NK-92 treated with Interleukin-12 subunit alpha and Interleukin-12 subunit beta, amount 100 ng/mL, for 24 hours (cell line): ENCODE results near the gene ERFE.
"Not testable (repeated sequence)": the region's sequence is repeated elsewhere in the genome, so short reads cannot be mapped to it uniquely, and the experiment has no call there.

Experiments used
- DNase-seq: peaks from one replicate; lab custom pipeline; 2025; lab: John Stamatoyannopoulos, UW

ERFE gene

GRCh38 chr2:238169048-238169707 lies 10.4 kb downstream of the ERFE start:
- DNase-seq: no peak

GRCh38 chr2:238169708-238170251 lies 11.0 kb downstream of the ERFE start:
- no peak for DNase-seq

DNA sequence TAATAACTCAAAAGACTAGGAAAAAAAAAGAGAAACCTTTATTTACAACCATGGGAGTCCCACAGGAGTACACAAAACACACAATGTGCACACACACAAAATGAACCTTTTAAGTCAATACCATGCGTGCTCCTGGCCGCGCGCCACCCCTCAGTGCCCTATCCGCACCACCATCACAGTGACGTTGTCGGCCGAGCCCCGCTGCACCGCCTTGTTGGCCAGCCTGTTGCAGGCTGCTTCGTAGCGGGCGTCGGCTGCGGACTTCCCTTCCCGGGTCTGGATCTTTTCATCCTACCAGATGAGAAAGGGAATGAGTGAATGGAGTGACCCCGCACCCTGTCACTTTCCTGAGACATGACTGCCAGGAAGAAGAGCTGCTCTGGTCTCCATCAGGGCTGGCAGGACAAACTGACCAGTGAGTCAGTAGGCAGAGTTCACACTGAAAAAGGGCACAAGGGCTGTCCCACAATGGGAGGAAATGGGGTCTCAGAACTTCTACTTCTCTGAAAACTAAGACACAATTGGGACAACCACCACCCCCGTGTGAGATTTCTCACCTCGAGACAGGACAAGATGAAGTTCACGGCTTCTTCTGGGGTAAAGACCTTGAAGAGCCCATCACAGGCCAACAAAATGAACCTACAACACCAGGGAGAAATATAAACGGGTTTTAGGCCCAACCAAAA lies 11.8 kb downstream of the ERFE start:
- DNase-seq: no peak

DNA sequence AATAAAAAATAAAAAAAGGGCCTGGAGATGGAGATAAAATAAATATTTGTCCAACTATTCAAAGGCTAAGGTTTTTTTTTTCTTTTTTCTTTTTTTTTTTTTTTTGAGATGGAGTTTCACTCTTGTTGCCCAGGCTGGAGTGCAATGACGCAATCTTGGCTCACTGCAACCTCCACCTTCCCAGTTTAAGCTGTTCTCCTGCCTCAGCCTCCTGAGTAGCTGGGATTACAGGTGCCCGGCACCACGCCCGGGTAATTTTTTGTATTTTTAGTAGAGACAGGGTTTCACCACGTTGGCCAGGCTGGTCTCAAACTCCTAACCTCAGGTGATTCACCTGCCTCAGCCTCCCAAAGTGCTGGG lies 12.3 kb downstream of the ERFE start:
- DNase-seq: not testable (repeated sequence)

- no peak for DNase-seq
Measured at GRCh38 chr2:238171575-238172187, 12.9 kb downstream of the ERFE start.

- DNase-seq: no peak
Measured at GRCh38 chr2:238172439-238172838, 13.7 kb downstream of the ERFE start.

- DNase-seq: no peak
Measured at GRCh38 chr2:238173692-238174091, 14.9 kb downstream of the ERFE start.

- DNase-seq: no peak
Measured at GRCh38 chr2:238174291-238174690, 15.5 kb downstream of the ERFE start.

- DNase-seq: no peak
Measured at GRCh38 chr2:238174701-238175100, 15.9 kb downstream of the ERFE start.

DNA sequence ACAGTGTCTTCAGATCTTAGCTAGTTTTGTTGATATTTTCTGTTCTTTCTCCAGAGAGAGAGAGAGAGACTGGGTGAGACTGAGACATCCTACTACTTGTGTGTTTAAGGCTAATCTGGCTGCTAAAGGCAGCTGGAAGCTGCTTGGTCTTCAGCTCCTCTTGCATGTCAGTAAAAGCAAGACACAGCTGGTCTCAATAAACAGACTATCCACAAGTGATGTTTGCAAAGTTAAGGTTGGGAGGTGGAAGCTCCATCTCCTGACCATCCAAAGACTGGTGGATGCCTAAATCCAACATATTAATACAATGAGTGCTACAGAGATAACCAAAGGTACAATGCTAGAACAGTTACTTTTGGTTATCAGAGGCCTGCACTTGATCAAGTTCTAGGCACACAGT lies 17.8 kb downstream of the ERFE start:
- DNase-seq: no peak

DNA sequence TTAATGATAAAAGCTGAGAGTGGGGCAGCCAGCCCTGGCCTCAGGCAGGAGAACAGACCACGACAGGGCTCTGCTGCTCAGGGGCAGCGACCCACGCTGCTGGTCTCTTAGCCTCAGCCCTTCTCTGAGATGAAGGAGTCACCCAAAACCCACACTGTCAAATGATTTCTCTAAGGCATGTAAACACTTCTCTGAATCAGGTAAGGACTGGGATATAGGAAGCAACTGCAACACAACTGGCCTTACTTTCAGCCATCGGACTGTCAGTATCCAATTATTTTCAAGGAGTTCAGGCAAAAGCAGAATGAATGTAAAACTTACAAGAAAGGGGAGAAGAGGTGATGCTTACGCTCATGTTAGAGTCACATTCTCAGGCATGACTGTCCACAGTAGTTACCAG lies 21.8 kb downstream of the ERFE start:
- DNase-seq: no peak

DNA sequence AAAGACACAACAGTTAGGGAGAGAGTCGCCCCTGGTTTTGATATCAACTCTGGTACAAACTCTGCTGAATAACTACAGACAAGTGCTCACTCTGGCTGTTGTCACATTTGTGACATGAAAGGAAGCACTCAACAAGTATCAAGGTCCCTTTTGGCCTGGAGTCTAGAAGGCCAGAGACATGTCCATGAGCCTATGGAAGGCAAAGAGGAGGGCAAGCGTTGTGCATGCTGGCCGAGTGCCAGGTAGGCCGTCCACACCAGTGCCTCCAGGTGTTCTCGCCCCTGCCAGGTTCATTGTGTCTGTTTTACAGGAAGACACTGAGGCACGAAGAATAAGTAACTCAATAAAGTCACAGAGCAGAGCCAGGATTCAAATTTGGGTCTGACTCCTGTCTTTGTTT lies 23.6 kb downstream of the ERFE start:
- DNase-seq: no peak

- DNase-seq: no peak
Measured at GRCh38 chr2:238183821-238184220, 25.1 kb downstream of the ERFE start.

DNA sequence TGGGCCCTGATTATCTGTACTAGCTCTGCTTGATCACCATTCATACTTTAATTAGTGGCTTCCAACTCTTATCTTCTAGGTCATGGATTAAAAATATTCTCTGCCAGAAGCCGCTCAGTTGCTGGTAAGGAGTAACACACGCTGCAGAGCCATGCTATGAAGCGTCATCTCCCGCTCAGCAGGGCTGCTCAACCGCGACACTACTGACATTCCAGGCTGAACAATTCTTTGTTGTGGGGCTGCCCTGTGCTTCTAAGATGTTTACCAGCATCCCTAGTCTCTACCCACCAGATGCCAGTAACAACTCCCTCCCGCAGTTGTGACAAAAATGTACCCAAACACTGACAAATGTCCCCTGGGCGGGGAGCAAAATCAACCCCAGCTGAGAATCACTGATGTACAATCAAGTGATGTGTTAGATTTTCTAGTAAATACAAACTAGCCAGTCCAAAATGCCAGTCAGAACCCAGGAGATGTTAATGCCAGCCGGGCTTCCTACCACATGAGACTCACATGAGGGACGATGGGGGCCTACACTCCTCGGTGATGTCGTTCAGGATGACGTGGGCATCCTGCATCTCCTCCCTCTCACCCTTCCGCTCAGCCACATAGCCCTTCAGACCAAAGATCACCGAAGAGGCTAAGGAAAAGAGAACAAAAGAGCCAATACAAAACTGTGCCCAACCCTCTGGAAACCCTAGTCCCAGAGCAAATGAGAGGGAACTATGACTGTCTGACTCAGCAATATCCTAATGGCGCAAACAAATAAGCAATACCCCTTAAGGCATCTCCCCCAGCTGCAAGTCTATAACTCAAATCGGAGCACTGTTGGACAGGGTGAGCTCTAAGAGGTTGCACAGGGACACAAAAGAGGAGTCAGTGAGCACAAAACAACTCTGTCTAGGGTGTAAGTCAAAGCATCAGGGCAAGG lies 29.1 kb downstream of the ERFE start:
- DNase-seq: no peak

- no peak for DNase-seq
Measured at GRCh38 chr2:238190445-238190844, 31.7 kb downstream of the ERFE start.

DNA sequence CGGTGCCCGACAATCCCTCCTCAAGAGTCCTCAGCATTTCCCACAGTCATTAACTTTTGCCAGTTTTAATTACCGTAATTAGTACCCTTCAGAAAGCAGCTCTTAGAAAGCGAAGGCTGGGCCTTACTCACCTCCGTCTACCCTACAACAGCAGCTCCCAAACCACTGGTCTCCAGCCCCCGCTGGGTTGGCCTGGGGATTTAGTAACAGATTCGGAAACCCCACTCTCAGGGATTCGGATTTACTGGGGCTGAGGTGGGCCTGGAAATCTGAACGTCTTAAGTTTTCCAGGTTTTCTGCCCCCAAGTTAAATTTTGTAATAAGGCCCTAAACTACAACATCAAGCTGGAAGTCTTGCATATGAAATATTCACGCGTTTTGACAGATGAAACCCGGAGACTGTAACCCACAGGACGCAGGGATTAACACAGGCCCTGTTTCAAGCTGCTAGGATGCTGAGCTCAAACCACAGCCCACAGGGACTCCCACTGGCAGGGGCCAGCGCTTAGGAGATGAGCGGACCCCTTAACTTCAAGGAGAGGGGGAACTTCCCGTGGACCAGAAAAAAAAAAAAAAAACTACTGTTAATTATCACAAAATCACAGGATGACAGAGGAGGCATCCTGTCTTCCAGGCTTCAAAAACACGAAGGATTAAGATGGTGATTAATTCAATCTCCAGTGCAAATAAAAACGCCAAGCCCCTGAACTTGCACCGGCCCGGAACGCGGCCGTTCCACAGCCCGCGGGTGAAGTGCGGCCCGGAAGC lies 43.7 kb downstream of the ERFE start:
- no peak for DNase-seq

GRCh38 chr2:238203094-238203972 lies 44.6 kb downstream of the ERFE start, which contains the start of gene ILKAP:
Gene ILKAP, minus strand, starts transcription at chr2:238203695. Its CDS starts 142 bp downstream, at chr2:238203553.
- peak; percentile 87 for DNase-seq

DNA sequence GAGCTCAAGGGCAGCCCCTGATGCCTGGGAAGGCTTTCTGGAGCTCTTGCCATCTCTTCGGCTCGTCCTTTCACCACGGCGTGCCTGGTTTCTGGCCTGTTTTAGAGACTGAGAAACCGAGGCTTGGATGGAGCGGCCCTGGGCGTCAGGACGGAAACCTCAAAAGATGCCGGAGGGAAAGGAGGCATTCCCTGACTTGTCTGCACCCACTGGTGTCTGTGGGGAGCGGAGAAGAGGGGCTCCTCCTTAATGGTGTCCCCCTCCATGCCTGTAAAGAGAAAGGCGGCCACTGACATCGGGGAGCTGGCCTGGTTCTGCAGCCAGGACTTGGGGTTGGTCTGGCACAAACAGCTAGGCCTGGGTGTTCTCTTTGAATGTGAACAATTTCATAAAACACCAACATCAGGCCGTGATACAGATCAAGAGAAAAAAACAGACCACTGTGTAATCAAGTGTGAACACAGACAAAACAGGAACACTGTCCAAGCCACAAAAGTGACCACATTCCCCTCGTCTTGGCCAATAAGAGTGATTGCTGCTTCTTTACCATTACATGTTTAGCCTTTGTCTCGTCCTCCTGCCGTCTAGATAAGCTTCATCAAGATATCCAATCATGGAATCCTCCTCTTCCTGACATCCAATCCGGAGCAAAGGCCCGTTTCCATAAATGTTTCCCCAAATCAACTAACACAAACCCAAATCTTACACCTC lies 45.4 kb downstream of the ERFE start:
- no peak for DNase-seq

DNA sequence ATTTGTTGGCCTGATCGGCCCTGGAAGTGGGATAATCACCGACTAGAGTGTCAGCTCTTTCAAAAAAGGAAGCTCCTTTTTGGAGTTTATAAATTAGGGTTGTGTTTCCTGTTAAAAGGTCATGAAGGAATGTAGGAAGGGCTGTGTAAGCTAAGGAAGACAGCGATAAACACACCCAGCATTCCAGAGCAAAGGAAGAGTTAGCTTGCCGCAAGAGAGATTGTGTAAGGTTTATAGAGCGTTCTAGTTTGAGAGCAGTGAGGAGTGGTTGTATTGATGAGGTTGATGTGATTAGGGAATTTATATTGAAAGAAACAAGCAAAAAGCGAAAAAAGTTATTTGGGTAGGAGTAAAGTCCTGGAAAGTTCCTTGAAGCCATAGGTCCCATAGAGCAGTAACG lies 48.2 kb downstream of the ERFE start:
- DNase-seq: no peak
